ENCODE data around the gene BOLA3. TPM values are rescaled to one million over a fixed set of nuclear protein-coding genes. Genes with fewer than 3 reads are reported as not detected.

BOLA3 gene
- total RNA-seq, 1 experiment from 2014 or later: 30.4 TPM

- H3K27ac ChIP-seq: no peak overlapping the region
- no peaks in the 10 kb centered on the region for H3K27me3 ChIP-seq (ENCODE audit: insufficient read depth, low read depth)
- H3K9me3 ChIP-seq (ENCODE audit: insufficient read depth, low read depth): no peaks in the 10 kb centered on the region
- POLR2A ChIA-PET (ENCODE audit: unreplicated experiment): no interaction called here
- CTCF ChIA-PET: no interaction called here
- no peaks in the 10 kb centered on the region for H3K79me2 ChIP-seq (ENCODE audit: low read depth)
- H4K20me1 ChIP-seq (ENCODE audit: insufficient read depth): peaks cover 14% of the 10 kb centered on the region
- no peak overlapping the region for H3K4me2 ChIP-seq
- peaks cover 12% of the 10 kb centered on the region for H3K4me1 ChIP-seq (replicated peaks; ENCODE audit: insufficient read depth)
- no peak overlapping the region for H2AFZ ChIP-seq
- H3K4me3 ChIP-seq: no peak overlapping the region
- peaks cover 22% of the 10 kb centered on the region for H3K36me3 ChIP-seq (ENCODE audit: low read depth)
- no peak for DNase-seq
- no peaks in the 10 kb centered on the region for H3K9me2 ChIP-seq (ENCODE audit: insufficient read depth)
- intact Hi-C loops (cut with micrococcal nuclease; ENCODE audit: unreplicated experiment): no loop called here
- TF ChIP-seq CTCF (conservative IDR thresholded peaks at IDR 0.05): no peak
- TF ChIP-seq EZH2 (IDR thresholded peaks at IDR 0.05; ENCODE audit: low read depth): no peak
- BruUV-seq (replicated peaks): no TSS peak
- peaks cover 20% of the 10 kb centered on the region for H3F3A ChIP-seq (ENCODE audit: insufficient read depth, low read depth)
Measured at GRCh38 chr2:74086021-74086420, 61.7 kb downstream of the BOLA3 start.

Other genes starting within 250 kb of the BOLA3 start
- gene DGUOK, start 221.0 kb downstream of the BOLA3 start, total RNA-seq (2021): 72.3 and 78.7 TPM in 2 replicates
- 17.1 and 19.1 TPM in 2 replicates for gene TET3, start 163.0 kb downstream of the BOLA3 start, total RNA-seq (2021)
- 138 and 143 TPM in 2 replicates for gene MOB1A, start 31.0 kb upstream of the BOLA3 start, total RNA-seq (2021)
- 192 and 197 TPM in 2 replicates for gene MTHFD2, start 50.7 kb upstream of the BOLA3 start, total RNA-seq (2021)
- gene SLC4A5, start 195.5 kb upstream of the BOLA3 start, total RNA-seq (2021): 1.2 TPM in 1 of 2 replicates, not detected in the other
- 130 and 147 TPM in 2 replicates for gene DCTN1, start 232.4 kb upstream of the BOLA3 start, total RNA-seq (2021)